HCT116 (cell line): ENCODE data around the gene KRT5. TPM values are rescaled to one million over a fixed set of nuclear protein-coding genes. Genes with fewer than 3 reads are reported as not detected.

Experiments used
- ATAC-seq: fragments of 200-7000 bp; cut with Tn5 transposase; 2 replicates; pipeline ENCODE4 v1.9.1; 2020; ENCODE audit warnings: mild to moderate bottlenecking, moderate library complexity
- BruUV-seq: library from RNA; stranded (reverse); fragments of 400-500 nt; replicated peaks from 2 replicates; lab custom pipeline; 2021; lab: Mats Ljungman, UMichigan
- CTCF ChIA-PET: fragments of 300-600 bp; sonication (Branson Sonifier 250); formaldehyde crosslinking; loops from one replicate; lab custom pipeline; 2021; ENCODE audit warnings: antibody characterized with exemption; lab: Charles Lee
- POLR2A ChIA-PET: fragments of 300-600, 350-600 bp; sonication (Branson Sonifier 250); formaldehyde crosslinking; loops from one replicate; lab custom pipeline; 2021; ENCODE audit warnings: antibody characterized with exemption; lab: Charles Lee
- RAD21 ChIA-PET, 2 experiments: fragments of 300-600 bp; sonication (Branson Sonifier 250); formaldehyde crosslinking; loops; one replicate each; lab custom pipeline; 2023; ENCODE audit warnings: low total read pairs in 2 of 2; ENCODE audit not compliant: uncharacterized antibody in 2 of 2, unreplicated experiment in 2 of 2, low non-redundant PET in 1 of 2; lab: Charles Lee
- DNase-seq: peaks from one replicate; pipeline ENCODE4 v3.0.0-alpha.2; 2010; ENCODE audit warnings: low read depth, low spot score
- H2AFZ ChIP-seq: fragments of 200-600 bp; shearing (Covaris generic), sonication (generic); 2 replicates; pipeline ENCODE4 v1.6.1; 2017; ENCODE audit warnings: low read depth, mixed run types, mixed read lengths, antibody characterized with exemption, low read length; ENCODE audit not compliant: poor library complexity, severe bottlenecking
- H3K27ac ChIP-seq: 2 replicates; pipeline ENCODE4 v1.5.1; 2012; ENCODE audit warnings: low read depth, low read length
- H3K27me3 ChIP-seq: fragments of 200-600 bp; sonication (generic); 2 replicates; pipeline ENCODE4 v1.6.1; 2016; ENCODE audit warnings: mixed run types, low read length, mixed read lengths; ENCODE audit not compliant: insufficient read depth
- H3K36me3 ChIP-seq, 2 experiments: fragments of 200-500 bp in 1 of 2; fragments of 200-600 bp in 1 of 2; sonication (Bioruptor generic) in 1 of 2; sonication (generic) in 1 of 2; 2 replicates each; pipeline versions ENCODE4 v1.5.1 to v1.6.1; 2014 to 2016; ENCODE audit warnings: low read length in 2 of 2, inconsistent platforms in 1 of 2, mixed read lengths in 1 of 2, mixed run types in 1 of 2; ENCODE audit not compliant: insufficient read depth in 2 of 2, control insufficient read depth in 1 of 2
- H3K4me1 ChIP-seq, 2 experiments: fragments of 200-600 bp in 1 of 2; sonication (generic) in 1 of 2; 2 replicates each; pipeline versions ENCODE4 v1.5.1 to v1.6.1; 2012 to 2017; ENCODE audit warnings: low read length in 2 of 2, inconsistent platforms in 1 of 2, mild to moderate bottlenecking in 1 of 2, mixed read lengths in 1 of 2, mixed run types in 1 of 2, moderate library complexity in 1 of 2; ENCODE audit not compliant: insufficient read depth in 2 of 2, control insufficient read depth in 1 of 2
- H3K4me2 ChIP-seq: fragments of 200-600 bp; sonication (generic); 2 replicates; pipeline ENCODE4 v1.6.1; 2017; ENCODE audit warnings: mixed run types, low read length, mixed read lengths
- H3K4me3 ChIP-seq, 2 experiments: fragments of 200-600 bp in 1 of 2; sonication (generic) in 1 of 2; replicated peaks in 1 of 2; 2 replicates each; pipeline ENCODE4 v1.5.1; 2011 to 2016; ENCODE audit warnings: low read length in 2 of 2, control low read depth in 1 of 2, low read depth in 1 of 2, mild to moderate bottlenecking in 1 of 2, mixed read lengths in 1 of 2, mixed run types in 1 of 2
- H3K79me2 ChIP-seq: fragments of 200-600 bp; sonication (generic); 2 replicates; pipeline ENCODE4 v1.6.1; 2017; ENCODE audit warnings: mild to moderate bottlenecking, mixed run types, low read length, moderate library complexity, mixed read lengths; ENCODE audit not compliant: insufficient read depth
- H3K9ac ChIP-seq: fragments of 200-600 bp; sonication (generic); 2 replicates; pipeline ENCODE4 v1.6.1; 2016; ENCODE audit warnings: low read length, mixed read lengths
- H3K9me2 ChIP-seq: fragments of 200-600 bp; sonication (generic), shearing (Covaris generic); 2 replicates; pipeline ENCODE4 v1.6.1; 2017; ENCODE audit warnings: mixed run types, mild to moderate bottlenecking, moderate library complexity; ENCODE audit not compliant: insufficient read depth
- H3K9me3 ChIP-seq, 2 experiments: fragments of 200-500 bp in 1 of 2; fragments of 200-600 bp in 1 of 2; sonication (Bioruptor generic) in 1 of 2; sonication (generic) in 1 of 2; 2 replicates each; pipeline ENCODE4 v1.6.1; 2014 to 2017; ENCODE audit warnings: low read length in 2 of 2, mixed read lengths in 2 of 2, inconsistent platforms in 1 of 2, low read depth in 1 of 2, mild to moderate bottlenecking in 1 of 2, mixed run types in 1 of 2, moderate library complexity in 1 of 2; ENCODE audit not compliant: control insufficient read depth in 1 of 2, insufficient read depth in 1 of 2
- H4K20me1 ChIP-seq: fragments of 200-600 bp; sonication (generic), shearing (Covaris generic); 2 replicates; pipeline ENCODE4 v1.6.1; 2017; ENCODE audit warnings: mixed run types, mild to moderate bottlenecking, moderate library complexity; ENCODE audit not compliant: insufficient read depth
- CTCF ChIP-seq, 3 experiments: fragments of 200-600 bp in 1 of 3; sonication (generic) in 1 of 3; IDR thresholded peaks in 2 of 3; conservative IDR thresholded peaks in 1 of 3; 2 replicates each; pipeline ENCODE4 v1.5.1; 2012 to 2017; ENCODE audit warnings: low read depth in 2 of 3, low read length in 2 of 3, antibody characterized with exemption in 1 of 3, borderline replicate concordance in 1 of 3, control low read depth in 1 of 3, mild to moderate bottlenecking in 1 of 3, mixed read lengths in 1 of 3, mixed run types in 1 of 3, moderate library complexity in 1 of 3; ENCODE audit not compliant: insufficient read depth in 1 of 3
- ELF1 ChIP-seq: IDR thresholded peaks from 2 replicates; pipeline ENCODE4 v1.6.1; 2012; ENCODE audit warnings: low read depth, borderline replicate concordance
- POLR2A ChIP-seq: IDR thresholded peaks from 2 replicates; pipeline ENCODE4 v1.7.0; 2011; ENCODE audit warnings: borderline replicate concordance; ENCODE audit not compliant: insufficient read depth, insufficient read length; ENCODE audit errors: extremely low read depth
- RAD21 ChIP-seq: IDR thresholded peaks from 2 replicates; pipeline ENCODE4 v1.6.1; 2012; ENCODE audit warnings: low read depth, mild to moderate bottlenecking
- ZNF274 ChIP-seq: fragments of 200-500 bp; sonication (Bioruptor generic); IDR thresholded peaks from 2 replicates; pipeline ENCODE4 v1.6.1; 2014; ENCODE audit warnings: mild to moderate bottlenecking, low read depth, low read length, inconsistent platforms
- intact Hi-C: fragments of 100-400 bp; cut with micrococcal nuclease; formaldehyde crosslinking; loops from 2 replicates; pipeline ENCODE4 v1.10.0; 2022
- total RNA-seq: library from RNA; stranded (reverse); gene quantifications from one replicate; pipeline ENCODE4 v1.2.1, GENCODE V29; 2021; ENCODE audit not compliant: unreplicated experiment
- TF ChIP-seq, protein P1 (sequence below): IDR thresholded peaks from 2 replicates; pipeline ENCODE4 v1.6.1; 2012; ENCODE audit warnings: low read depth

Gene KRT5
- total RNA-seq, 1 experiment from 2014 or later = 0.44 TPM

- Histone ChIP-seq H3K79me2 (no peaks in the 10 kb centered on the region), H3K4me1 (peaks cover 34 to 56% of the 10 kb centered on the region in 2 experiments), H3K9ac (no peak overlapping the region), H3K4me2 (no peak overlapping the region), H4K20me1 (no peaks in the 10 kb centered on the region), H2AFZ (no peak overlapping the region), H3K9me3 (no peaks in the 10 kb centered on the region), H3K27ac (no peak overlapping the region), H3K36me3 (no peaks in the 10 kb centered on the region), H3K4me3 (no peak overlapping the region), H3K9me2 (no peaks in the 10 kb centered on the region), H3K27me3 (no peaks in the 10 kb centered on the region)
- DNase-seq = no peak
- ATAC-seq = no peak
- CTCF ChIA-PET = no interaction called here
- intact Hi-C loops = no loop called here
- TF ChIP-seq RAD21 = no peak
- TF ChIP-seq ELF1 = no peak
- TF ChIP-seq, protein P1, sequence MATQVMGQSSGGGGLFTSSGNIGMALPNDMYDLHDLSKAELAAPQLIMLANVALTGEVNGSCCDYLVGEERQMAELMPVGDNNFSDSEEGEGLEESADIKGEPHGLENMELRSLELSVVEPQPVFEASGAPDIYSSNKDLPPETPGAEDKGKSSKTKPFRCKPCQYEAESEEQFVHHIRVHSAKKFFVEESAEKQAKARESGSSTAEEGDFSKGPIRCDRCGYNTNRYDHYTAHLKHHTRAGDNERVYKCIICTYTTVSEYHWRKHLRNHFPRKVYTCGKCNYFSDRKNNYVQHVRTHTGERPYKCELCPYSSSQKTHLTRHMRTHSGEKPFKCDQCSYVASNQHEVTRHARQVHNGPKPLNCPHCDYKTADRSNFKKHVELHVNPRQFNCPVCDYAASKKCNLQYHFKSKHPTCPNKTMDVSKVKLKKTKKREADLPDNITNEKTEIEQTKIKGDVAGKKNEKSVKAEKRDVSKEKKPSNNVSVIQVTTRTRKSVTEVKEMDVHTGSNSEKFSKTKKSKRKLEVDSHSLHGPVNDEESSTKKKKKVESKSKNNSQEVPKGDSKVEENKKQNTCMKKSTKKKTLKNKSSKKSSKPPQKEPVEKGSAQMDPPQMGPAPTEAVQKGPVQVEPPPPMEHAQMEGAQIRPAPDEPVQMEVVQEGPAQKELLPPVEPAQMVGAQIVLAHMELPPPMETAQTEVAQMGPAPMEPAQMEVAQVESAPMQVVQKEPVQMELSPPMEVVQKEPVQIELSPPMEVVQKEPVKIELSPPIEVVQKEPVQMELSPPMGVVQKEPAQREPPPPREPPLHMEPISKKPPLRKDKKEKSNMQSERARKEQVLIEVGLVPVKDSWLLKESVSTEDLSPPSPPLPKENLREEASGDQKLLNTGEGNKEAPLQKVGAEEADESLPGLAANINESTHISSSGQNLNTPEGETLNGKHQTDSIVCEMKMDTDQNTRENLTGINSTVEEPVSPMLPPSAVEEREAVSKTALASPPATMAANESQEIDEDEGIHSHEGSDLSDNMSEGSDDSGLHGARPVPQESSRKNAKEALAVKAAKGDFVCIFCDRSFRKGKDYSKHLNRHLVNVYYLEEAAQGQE = no peak
- TF ChIP-seq CTCF (IDR thresholded peaks at IDR 0.05 in 2 of 3, conservative IDR thresholded peaks at IDR 0.05 in 1 of 3; ENCODE audit: borderline replicate concordance in 1 of 3, insufficient read depth in 1 of 3, low read depth in 2 of 3, low read length in 2 of 3) = no peak
- TF ChIP-seq POLR2A = no peak
- no peak for TF ChIP-seq ZNF274
- POLR2A ChIA-PET = no interaction called here
- BruUV-seq = no TSS peak
- RAD21 ChIA-PET = no interaction called here
Observed at GRCh38 chr12:52519387-52519703, 849 bp downstream of the KRT5 start.
